K562 (cell line): ENCODE results near the gene UBA1. TPM values are rescaled to one million over a fixed set of nuclear protein-coding genes. Genes with fewer than 3 reads are reported as not detected.

Source experiments
- ATAC-seq: fragments of 200-7000 bp; cut with Tn5 transposase; 3 replicates; pipeline ENCODE4 v1.9.1; 2020; ENCODE audit warnings: moderate library complexity
- BruUV-seq: library from RNA; stranded (reverse); fragments of 400-500 nt; replicated peaks from 2 replicates; lab custom pipeline; 2021; lab: Mats Ljungman, UMichigan
- CTCF ChIA-PET: fragments of 300-600 bp; formaldehyde crosslinking; extraction: SDS; loops from one replicate; lab custom pipeline; 2021; ENCODE audit warnings: low intra/inter-chr PET ratio; lab: Yijun Ruan, JAX
- POLR2A ChIA-PET: fragments of 300-600, 350-650 bp; sonication (Branson Sonifier 250); formaldehyde crosslinking; extraction: SDS; loops from one replicate; lab custom pipeline; 2021; ENCODE audit warnings: antibody characterized with exemption, inconsistent platforms; lab: Yijun Ruan, JAX
- DNase-seq, 4 experiments: peaks; one replicate each; pipeline versions ENCODE4 v3.0.0 to v3.0.0-alpha.2; 2011 to 2018; ENCODE audit warnings: low spot score in 3 of 4, mixed read lengths in 3 of 4; ENCODE audit errors: extremely low read depth in 1 of 4
- FAIRE-seq: peaks from 2 replicates; lab custom pipeline; 2011; peaks lifted over from hg19 to GRCh38; lab: Jason Lieb, UNC
- H2AFZ ChIP-seq: 2 replicates; pipeline ENCODE4 v1.6.0; 2011; ENCODE audit warnings: low read depth, low read length, control low read depth, inconsistent platforms
- H3K27ac ChIP-seq: fragments of 200-600 bp; 3 replicates; pipeline ENCODE4 v1.8.0; 2011; ENCODE audit warnings: low read depth, mild to moderate bottlenecking, control low read depth, inconsistent platforms, low read length, moderate library complexity, mixed read lengths; ENCODE audit errors: extremely low read depth
- H3K27me3 ChIP-seq, 2 experiments: fragments of 300-600 bp in 1 of 2; 2 replicates in 1 of 2; 3 replicates in 1 of 2; pipeline versions ENCODE4 v1.6.0 to v1.8.0; 2011; ENCODE audit warnings: inconsistent platforms in 2 of 2, low read length in 2 of 2, mild to moderate bottlenecking in 1 of 2, mixed read lengths in 1 of 2, moderate library complexity in 1 of 2; ENCODE audit not compliant: control insufficient read depth in 2 of 2, insufficient read depth in 2 of 2
- H3K36me3 ChIP-seq: fragments of 300-600 bp; 3 replicates; pipeline ENCODE4 v1.8.0; 2011; ENCODE audit warnings: mild to moderate bottlenecking, low read length, inconsistent platforms; ENCODE audit not compliant: control insufficient read depth, insufficient read depth
- H3K4me1 ChIP-seq, 2 experiments: fragments of 200-600 bp in 1 of 2; replicated peaks in 1 of 2; 2 replicates in 1 of 2; 3 replicates in 1 of 2; pipeline versions ENCODE4 v1.5.1 to v1.8.0; 2011; ENCODE audit warnings: inconsistent platforms in 2 of 2, low read length in 2 of 2, mild to moderate bottlenecking in 1 of 2, mixed read lengths in 1 of 2, moderate library complexity in 1 of 2; ENCODE audit not compliant: control insufficient read depth in 2 of 2, insufficient read depth in 2 of 2
- H3K4me2 ChIP-seq: 2 replicates; pipeline ENCODE4 v1.6.1; 2011; ENCODE audit warnings: low read length, control low read depth, inconsistent platforms, mixed read lengths; ENCODE audit not compliant: insufficient read depth
- H3K4me3 ChIP-seq: fragments of 200-600 bp; sonication (generic), shearing (Covaris generic); 2 replicates; pipeline ENCODE4 v1.5.1; 2016; ENCODE audit warnings: control low read depth, inconsistent platforms
- H3K79me2 ChIP-seq: fragments of 200-600 bp; 3 replicates; pipeline ENCODE4 v1.8.0; 2011; ENCODE audit warnings: low read length, inconsistent platforms; ENCODE audit not compliant: control insufficient read depth, insufficient read depth
- H3K9ac ChIP-seq, 2 experiments: 2 replicates each; pipeline versions ENCODE4 v1.6.0 to v1.6.1; 2011; ENCODE audit warnings: low read depth in 2 of 2, low read length in 2 of 2, control low read depth in 1 of 2, inconsistent platforms in 1 of 2, mild to moderate bottlenecking in 1 of 2, mixed read lengths in 1 of 2; ENCODE audit not compliant: insufficient read depth in 1 of 2
- H3K9me1 ChIP-seq: one replicate; pipeline ENCODE4 v1.6.0; 2011; ENCODE audit warnings: inconsistent platforms, mild to moderate bottlenecking, low read length, moderate library complexity; ENCODE audit not compliant: control insufficient read depth, insufficient read depth
- H3K9me3 ChIP-seq: replicated peaks from 2 replicates; pipeline ENCODE4 v1.5.1; 2011; ENCODE audit warnings: low read depth, low read length, inconsistent platforms; ENCODE audit not compliant: control insufficient read depth, insufficient read depth
- H4K20me1 ChIP-seq: replicated peaks from 2 replicates; pipeline ENCODE4 v1.6.1; 2011; ENCODE audit warnings: low read length, inconsistent platforms, mixed read lengths; ENCODE audit not compliant: control insufficient read depth, insufficient read depth
- ARID3B ChIP-seq: fragments of 250-450 bp; sonication (Bioruptor Pico); IDR thresholded peaks from 2 replicates; pipeline ENCODE4 v1.4.0; 2020; ENCODE audit warnings: borderline replicate concordance
- ATF1 ChIP-seq, 2 experiments: fragments of 450-650 bp in 1 of 2; IDR thresholded peaks; 2 replicates each; pipeline ENCODE4 v1.6.1; 2016; ENCODE audit warnings: missing compliant biosample characterization in 1 of 2, missing genetic modification characterization in 1 of 2
- CBX1 ChIP-seq: sonication (generic); IDR thresholded peaks from 2 replicates; pipeline ENCODE4 v1.6.1; 2016; ENCODE audit warnings: antibody characterized with exemption, low read depth, mild to moderate bottlenecking
- CEBPB ChIP-seq: fragments of 450-650 bp; IDR thresholded peaks from 2 replicates; pipeline ENCODE4 v1.6.1; 2016; ENCODE audit warnings: missing genetic modification characterization, missing compliant biosample characterization
- ETV1 ChIP-seq: fragments of 450-650 bp; conservative IDR thresholded peaks from 2 replicates; pipeline ENCODE4 v1.6.1; 2016; ENCODE audit warnings: missing genetic modification characterization, control low read depth, low read depth, missing compliant biosample characterization
- GABPA ChIP-seq: fragments of 200-800 bp; sonication (Bioruptor generic); conservative IDR thresholded peaks from 2 replicates; pipeline ENCODE4 v1.6.1; 2016; ENCODE audit warnings: low read depth, missing genetic modification characterization, missing compliant biosample characterization
- HEY1 ChIP-seq: fragments of 250-450 bp; sonication (Bioruptor Pico); IDR thresholded peaks from 2 replicates; pipeline ENCODE4 v1.5.0; 2020; ENCODE audit warnings: mild to moderate bottlenecking, moderate library complexity, borderline replicate concordance
- HMG20A ChIP-seq: fragments of 450-650 bp; formaldehyde crosslinking; conservative IDR thresholded peaks from 2 replicates; pipeline ENCODE4 v1.4.0; 2020; ENCODE audit warnings: mild to moderate bottlenecking, mixed read lengths
- JUN ChIP-seq, 2 experiments: sonication (generic) in 1 of 2; formaldehyde crosslinking in 1 of 2; IDR thresholded peaks; 2 replicates each; pipeline versions ENCODE4 v1.6.1 to v1.8.0; 2012 to 2022; ENCODE audit warnings: borderline replicate concordance in 2 of 2, mild to moderate bottlenecking in 2 of 2, improper control_type of control experiment in 1 of 2, low read depth in 1 of 2, low read length in 1 of 2, missing genetic modification reagents in 1 of 2
- KLF6 ChIP-seq: fragments of 250-450 bp; sonication (Bioruptor Pico); IDR thresholded peaks from 2 replicates; pipeline ENCODE4 v1.4.0; 2020; ENCODE audit warnings: mild to moderate bottlenecking, moderate library complexity, borderline replicate concordance
- SFPQ ChIP-seq: fragments of 200-400 bp; formaldehyde crosslinking; IDR thresholded peaks from 2 replicates; pipeline ENCODE4 v1.6.1; 2017; ENCODE audit warnings: mild to moderate bottlenecking, low read depth, low read length, moderate library complexity
- SMARCA5 ChIP-seq: fragments of 450-650 bp; IDR thresholded peaks from 2 replicates; pipeline ENCODE4 v1.6.1; 2016
- SMC3 ChIP-seq: conservative IDR thresholded peaks from 2 replicates; pipeline ENCODE4 v1.6.1; 2011; ENCODE audit warnings: low read depth, low read length, improper control_type of control experiment; ENCODE audit not compliant: insufficient read depth
- TSC22D4 ChIP-seq: fragments of 450-650 bp; IDR thresholded peaks from 2 replicates; pipeline ENCODE4 v1.6.1; 2016; ENCODE audit warnings: missing genetic modification characterization, missing biosample characterization, control low read depth
- YBX1 ChIP-seq: fragments of 450-650 bp; IDR thresholded peaks from 2 replicates; pipeline ENCODE4 v1.7.1; 2016; ENCODE audit warnings: mild to moderate bottlenecking
- ZNF175 ChIP-seq: fragments of 200-800 bp; sonication (Bioruptor generic); IDR thresholded peaks from 2 replicates; pipeline ENCODE4 v1.6.1; 2016; ENCODE audit warnings: low read depth, mild to moderate bottlenecking, missing genetic modification characterization, missing compliant biosample characterization
- WGBS: fragments of 100-300 bp; shearing (Covaris generic); methylation state at CpG from one replicate; pipeline ENCODE4 v1.1.6; 2016; ENCODE audit warnings: low coverage, mixed read lengths; ENCODE audit not compliant: insufficient coverage; ENCODE audit errors: missing lambda C conversion rate; 5-methylcytosine and 5-hydroxymethylcytosine counted together
- in situ Hi-C: fragments of 300-500 bp; cut with MboI; formaldehyde crosslinking; loops from 4 replicates; pipeline ENCODE4 v1.15.0; 2018; ENCODE audit warnings: inconsistent platforms, mixed read lengths
- intact Hi-C: fragments of 100-400 bp; cut with micrococcal nuclease; formaldehyde crosslinking; loops from 2 replicates; pipeline ENCODE4 v1.14.2; 2022
- polyA plus RNA-seq, 8 experiments: library from polyadenylated mRNA; depleted of rRNA in 4 of 8; stranded (reverse) in 5 of 8; unstranded in 3 of 8; fragments of >200 nt; fragmentation: Nextera tagmentation in 2 of 8; fragmentation: Illumina TruSeq in 1 of 8; extraction: Ambion mirVana in 2 of 8; extraction: Trizol in 1 of 8; gene quantifications; 2 replicates each; pipeline versions ENCODE4 v1.2.1 to v1.2.3, GENCODE V29; 2011 to 2014; ENCODE audit warnings: inconsistent platforms in 1 of 8, missing spikeins in 1 of 8
- total RNA-seq, 7 experiments: library from RNA; depleted of rRNA in 6 of 7; stranded (reverse); fragments of >200 nt in 6 of 7; fragmentation: Illumina TruSeq in 2 of 7; extraction: Trizol in 2 of 7; gene quantifications; 2 replicates each; pipeline versions ENCODE4 v1.2.1 to v1.2.3, GENCODE V29; 2011 to 2021; ENCODE audit warnings: low replicate concordance in 1 of 7

Gene UBA1
- total and polyA plus RNA-seq, 9 of the 15 experiments (the other 6 are each of a cell fraction or from before 2014, with no cell fraction given) = 32.0 to 174 (median 93.6) TPM

GRCh38 chrX:47228550-47229270 is 35.1 kb downstream of the UBA1 start:
- Histone ChIP-seq H3K4me3 (no peak overlapping the region), H3K9me1 (no peaks in the 10 kb centered on the region), H3K4me2 (no peak overlapping the region), H3K27ac (no peak overlapping the region), H3K9me3 (no peaks in the 10 kb centered on the region), H4K20me1 (no peaks in the 10 kb centered on the region), H2AFZ (no peak overlapping the region), H3K9ac (peak overlapping the region in 1 of 2 experiments; percentile 17; a peak in 1 of 4 replicates), H3K36me3 (peaks cover 49% of the 10 kb centered on the region; the same call in 2 of the 3 replicates), H3K4me1 (peaks cover 6 to 12% of the 10 kb centered on the region in 2 experiments; a peak in 4 of 5 replicates), H3K27me3 (no peaks in the 10 kb centered on the region), H3K79me2 (peaks cover 3% of the 10 kb centered on the region; the same call in 2 of the 3 replicates)
- TF ChIP-seq JUN (IDR thresholded peaks at IDR 0.05; ENCODE audit: borderline replicate concordance, low read depth, low read length) (no peak), JUN (CRISPR knock-in tag; IDR thresholded peaks at IDR 0.05; ENCODE audit: borderline replicate concordance) (no peak), HMG20A (CRISPR knock-in tag) (no peak), CBX1 (no peak), GABPA (no peak), ETV1 (tag) (no peak), YBX1 (no peak), HEY1 (no peak), ARID3B (CRISPR knock-in tag) (no peak), TSC22D4 (tag) (no peak), ATF1 (CRISPR knock-in tag; IDR thresholded peaks at IDR 0.05) (no peak), ATF1 (tag; IDR thresholded peaks at IDR 0.05) (no peak), SMARCA5 (no peak), SFPQ (no peak), KLF6 (no peak), CEBPB (tag) (no peak), ZNF175 (CRISPR knock-in tag) (no peak), SMC3 (no peak)
- ChIA-PET POLR2A (interaction anchor here (1.2 to 5.1 kb wide), 2 partner anchors 11 to 38 kb away, joined by 3 to 21 read pairs; partner anchors contain the start of gene CDK16), CTCF (no interaction called here)
- no peak for FAIRE-seq
- intact Hi-C loops = no loop called here
- no peak for ATAC-seq
- no TSS peak for BruUV-seq
- WGBS = 93% methylated on average over 7 of the region's 12 CpGs
- in situ Hi-C loops = no loop called here
- DNase-seq = no peak
